GM18873 (cell line): ENCODE measurements around the gene GPR89B.
"Not testable (repeated sequence)": the region's sequence is repeated elsewhere in the genome, so short reads cannot be mapped to it uniquely, and the experiment has no call there.

Experiments used
- ATAC-seq: cut with Tn5 transposase; IDR thresholded peaks from one replicate; pipeline ENCODE4 v1.9.1; 2021; ENCODE audit warnings: mild to moderate bottlenecking, moderate library complexity, moderate number of reproducible peaks; ENCODE audit not compliant: unreplicated experiment, low FRiP score

The GPR89B gene

DNA sequence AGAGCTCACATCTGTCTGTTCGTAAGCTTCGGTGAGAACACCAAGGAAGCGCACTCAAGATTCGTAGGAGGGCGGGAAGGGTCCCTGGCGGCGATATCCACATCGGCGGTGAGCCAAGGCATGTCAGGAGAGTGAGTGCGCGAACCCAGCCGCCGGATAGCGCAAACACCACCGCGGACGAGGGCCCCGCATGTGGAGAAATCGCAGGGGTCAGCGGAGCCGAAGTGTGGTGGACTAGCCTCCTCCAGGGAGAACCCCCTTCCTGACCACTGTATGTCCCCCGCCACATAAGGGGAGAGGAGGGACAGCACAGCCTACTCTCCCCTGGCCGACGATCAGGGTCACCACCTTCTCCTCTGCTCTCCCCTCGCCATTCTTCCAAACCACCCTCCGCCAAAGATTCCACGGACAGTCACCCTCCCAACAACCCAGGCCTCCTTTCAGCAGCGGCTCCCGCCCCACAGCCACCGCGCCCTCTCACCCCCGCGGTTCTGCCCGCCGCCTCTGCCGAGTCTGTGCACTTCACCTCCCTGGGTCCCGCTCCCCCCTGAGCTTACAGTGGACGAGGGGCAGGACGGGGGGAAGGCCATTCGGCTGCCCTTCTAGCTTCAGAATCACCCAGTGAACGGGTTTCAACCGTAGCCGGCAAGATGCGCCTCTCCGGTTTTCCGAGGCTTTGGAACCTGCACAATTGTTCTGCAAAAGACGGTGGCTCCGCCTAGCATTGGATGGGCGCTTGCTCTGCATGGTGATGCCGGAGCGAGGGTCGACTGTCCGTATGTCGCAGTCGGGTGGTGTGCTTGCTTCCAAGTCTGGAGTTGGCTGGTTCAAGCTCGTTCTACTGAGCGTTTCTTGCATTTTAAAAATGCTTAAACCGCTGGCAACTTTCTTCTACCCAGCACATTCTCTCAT lies 86.3 kb downstream of the GPR89B start:
- not testable (repeated sequence) for ATAC-seq

DNA sequence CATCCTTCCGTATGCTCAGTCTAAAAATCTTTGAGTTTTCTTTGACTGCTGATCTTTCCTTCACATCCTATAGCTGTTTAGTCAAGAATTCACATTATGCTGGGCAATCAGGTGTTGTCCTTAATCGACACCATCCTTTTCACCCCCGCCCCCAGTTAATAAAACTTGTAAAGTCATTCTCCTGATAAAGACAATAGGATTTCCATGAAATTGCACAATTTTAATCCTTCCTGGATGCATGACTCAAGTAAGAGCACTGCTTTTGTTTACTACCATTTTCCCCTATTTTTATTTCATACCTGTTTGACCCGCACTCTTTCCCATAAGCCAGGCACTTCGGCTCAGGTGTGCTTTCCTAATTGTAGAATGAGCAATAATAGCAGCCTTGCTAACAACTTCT lies 96.7 kb downstream of the GPR89B start:
- not testable (repeated sequence) for ATAC-seq

DNA sequence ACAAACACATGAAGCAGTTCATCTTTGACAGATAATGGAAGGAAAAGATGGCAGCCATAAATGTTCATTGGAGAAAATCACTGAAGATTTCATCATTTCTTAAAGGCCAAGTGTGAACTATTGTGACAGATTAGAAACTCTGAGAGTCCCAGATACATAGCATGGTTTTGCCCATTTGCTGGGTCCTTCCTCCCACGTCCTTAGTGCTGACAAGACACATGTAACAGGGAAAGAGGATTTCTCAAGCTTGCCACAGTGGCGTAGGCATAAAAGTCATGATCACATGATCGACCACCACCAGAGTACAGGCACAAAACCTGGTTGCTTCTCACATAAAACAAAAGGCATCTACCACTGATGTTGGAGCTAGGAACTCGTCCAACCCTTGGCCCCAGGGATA lies 98.8 kb downstream of the GPR89B start:
- ATAC-seq = not testable (repeated sequence)

DNA sequence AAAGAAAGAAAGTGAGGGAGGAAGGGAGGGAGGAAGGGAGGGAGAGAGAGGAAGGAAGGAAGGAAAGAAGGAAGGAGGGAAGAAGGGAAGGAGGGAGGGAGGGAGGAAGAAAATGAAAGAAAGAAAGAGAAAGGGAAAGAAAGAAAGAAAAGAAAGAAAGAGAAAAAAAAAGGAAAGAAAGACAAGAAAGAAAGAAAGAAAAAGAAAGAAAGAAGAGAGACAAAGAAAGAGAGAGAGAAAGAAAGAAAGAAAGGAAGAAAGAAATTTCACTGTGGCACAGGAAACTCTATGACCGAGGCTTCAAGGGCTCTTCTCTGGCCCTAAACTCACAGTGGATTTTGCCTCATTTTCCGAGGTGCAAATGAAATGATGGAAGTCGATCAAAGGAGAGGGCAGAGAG lies 104.0 kb downstream of the GPR89B start:
- not testable (repeated sequence) for ATAC-seq

DNA sequence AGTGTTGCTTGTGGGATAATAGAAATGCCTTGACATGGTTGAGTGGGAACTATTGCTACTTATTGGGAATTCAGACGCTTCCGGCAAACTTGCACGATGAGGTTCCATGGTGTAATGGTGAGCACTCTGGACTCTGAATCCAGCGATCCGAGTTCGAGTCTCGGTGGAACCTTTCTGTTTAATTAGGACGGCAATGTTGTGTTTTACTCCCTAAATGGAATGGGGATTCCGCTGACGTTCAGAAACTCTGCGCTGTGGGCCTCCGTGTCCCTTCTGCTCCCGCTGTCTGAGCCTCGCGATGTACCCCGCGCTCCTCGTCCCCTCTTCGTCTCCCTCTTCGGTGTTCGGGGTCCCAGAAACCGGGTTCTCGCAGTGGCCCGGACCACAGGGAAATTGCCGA lies 104.5 kb downstream of the GPR89B start:
- ATAC-seq = not testable (repeated sequence)

DNA sequence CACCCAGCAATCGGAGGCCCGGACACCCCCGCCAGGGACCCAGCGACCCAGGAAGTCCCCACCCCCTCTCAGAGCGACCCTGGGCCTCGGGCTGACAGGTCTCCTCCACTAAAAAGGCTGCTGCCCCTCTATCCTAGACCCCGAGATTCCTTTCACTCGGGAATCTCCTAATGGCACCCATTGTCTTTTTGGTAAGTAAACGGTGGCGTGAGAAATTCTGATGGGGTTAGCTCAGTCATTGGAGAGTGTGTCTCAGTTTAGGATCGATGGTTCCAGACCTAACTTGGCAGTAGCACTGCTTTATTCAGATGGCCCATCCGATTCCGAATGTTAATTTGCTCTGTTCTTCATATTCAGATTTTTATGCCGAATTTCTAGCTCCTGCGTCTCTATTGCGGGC lies 104.9 kb downstream of the GPR89B start:
- ATAC-seq = not testable (repeated sequence)

DNA sequence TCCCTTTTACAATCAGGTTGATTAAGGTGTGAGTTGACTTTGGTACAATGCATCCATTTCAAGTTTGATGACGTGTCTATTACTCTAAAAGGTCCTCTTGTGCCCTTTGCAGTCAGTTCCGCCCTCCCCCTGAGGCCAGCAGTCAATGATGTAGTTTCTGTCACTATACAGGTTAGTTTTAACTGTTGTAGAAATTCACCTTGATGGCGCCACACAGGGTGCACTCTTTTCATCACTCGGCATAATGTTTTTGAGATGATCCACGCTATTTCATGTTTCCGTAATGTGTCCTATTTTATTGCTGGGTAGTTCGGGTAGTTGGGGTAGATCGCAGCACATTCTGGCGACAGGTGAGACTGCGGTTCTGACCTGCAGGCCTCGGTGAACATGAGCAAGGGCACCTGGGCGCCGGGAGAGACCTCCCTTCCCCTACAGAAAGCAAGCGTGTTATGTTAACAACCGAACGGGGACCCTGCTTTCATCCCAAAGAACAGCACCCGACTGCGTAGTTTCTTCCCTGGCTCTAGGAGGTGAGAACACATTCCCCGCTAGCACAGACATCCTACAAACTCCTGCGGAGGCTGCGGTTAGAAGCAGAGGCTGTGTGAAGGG lies 109.7 kb downstream of the GPR89B start:
- ATAC-seq = peak; percentile 5

DNA sequence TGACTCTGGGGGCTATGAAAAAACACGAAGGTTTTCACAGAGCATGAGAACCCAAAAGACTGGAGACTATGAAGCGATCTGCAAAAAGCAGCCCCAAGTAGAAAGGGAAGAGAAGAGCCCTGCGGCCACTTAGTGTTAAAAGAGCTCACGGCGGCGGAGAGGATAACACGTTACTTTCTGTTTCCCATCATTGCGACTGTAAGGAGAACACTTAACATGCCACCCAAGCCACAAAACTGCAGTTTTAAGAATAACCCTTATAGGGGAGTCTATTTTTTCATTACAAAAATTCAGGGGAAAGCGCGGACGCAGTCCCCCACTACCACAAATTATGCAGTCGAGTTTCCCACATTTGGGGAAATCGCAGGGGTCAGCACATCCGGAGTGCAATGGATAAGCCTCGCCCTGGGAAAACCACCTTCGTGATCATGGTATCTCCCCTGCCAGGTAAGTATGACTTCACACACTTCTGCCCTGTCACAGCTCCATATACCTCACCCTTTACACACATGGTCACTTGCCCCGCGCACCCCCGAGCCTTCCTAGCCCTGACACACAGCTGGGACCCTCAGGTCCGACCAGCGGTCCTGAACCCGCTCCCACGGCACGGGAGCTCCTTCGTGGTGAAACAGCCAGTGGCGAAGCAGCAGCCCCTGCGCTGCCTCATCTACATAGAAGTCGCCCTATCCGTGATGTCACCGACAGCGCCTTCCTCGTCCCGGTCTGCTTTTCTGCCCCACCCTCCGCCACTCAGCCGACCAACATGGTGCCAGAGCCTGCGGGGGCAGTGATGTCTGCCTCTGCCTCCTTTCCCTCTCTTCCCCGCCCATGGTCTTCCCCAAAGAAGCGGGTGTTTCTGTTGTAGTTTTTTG lies 110.5 kb downstream of the GPR89B start:
- ATAC-seq = peak; percentile 84
